Motor neuron (in vitro differentiated cells): ENCODE measurements around the gene PCNT. TPM values are rescaled to one million over a fixed set of nuclear protein-coding genes. Genes with fewer than 3 reads are reported as not detected.

Source experiments
- ATAC-seq, 8 experiments: fragments of 200-7000 bp; cut with Tn5 transposase; replicated peaks in 6 of 8; 2 replicates each; pipeline ENCODE4 v1.8.0; 2021; ENCODE audit warnings: mild to moderate bottlenecking in 8 of 8, moderate library complexity in 8 of 8
- H3K27ac ChIP-seq, 2 donors: fragments of 250-450 bp; sonication (Bioruptor Pico); 2 replicates each; pipeline ENCODE4 v1.9.0; 2021; ENCODE audit warnings: antibody characterized with exemption in 2 of 2, mild to moderate bottlenecking in 2 of 2, moderate library complexity in 1 of 2
- H3K4me1 ChIP-seq, 2 donors: fragments of 250-450 bp; sonication (Bioruptor Pico); replicated peaks in 1 of 2; 2 replicates each; pipeline ENCODE4 v1.6.1; 2021; ENCODE audit warnings: antibody characterized with exemption in 2 of 2, mild to moderate bottlenecking in 2 of 2, moderate library complexity in 1 of 2
- H3K4me3 ChIP-seq, 5 donors: fragments of 250-450 bp; sonication (Bioruptor Pico); 2 replicates each; pipeline ENCODE4 v1.9.0; 2021; ENCODE audit warnings: antibody characterized with exemption in 5 of 5, mild to moderate bottlenecking in 5 of 5, moderate library complexity in 4 of 5
- WGBS, 10 experiments: fragments of 450-650 bp; shearing (Covaris generic); methylation state at CpG; one replicate each; pipeline ENCODE4 v1.0.0; 2022; 5-methylcytosine and 5-hydroxymethylcytosine counted together
- in situ Hi-C, 9 experiments: fragments of 400-800 bp; cut with MboI; loops; one replicate each; pipeline ENCODE4 v1.15.0; 2021; ENCODE audit warnings: low sequenced_read_pairs in 9 of 9, low pct_unique_long_range_greater_than_20kb in 2 of 9; ENCODE audit not compliant: unreplicated experiment in 9 of 9
- total RNA-seq, 8 experiments: library from RNA; unstranded; fragments of 300-600 nt; gene quantifications; 2 replicates each; pipeline versions ENCODE4 v1.2.3 to v1.2.4, GENCODE V29; 2022

PCNT gene
- total RNA-seq, 8 experiments from 2014 or later, result 8.9 to 49.0 (median 14.3) TPM

DNA sequence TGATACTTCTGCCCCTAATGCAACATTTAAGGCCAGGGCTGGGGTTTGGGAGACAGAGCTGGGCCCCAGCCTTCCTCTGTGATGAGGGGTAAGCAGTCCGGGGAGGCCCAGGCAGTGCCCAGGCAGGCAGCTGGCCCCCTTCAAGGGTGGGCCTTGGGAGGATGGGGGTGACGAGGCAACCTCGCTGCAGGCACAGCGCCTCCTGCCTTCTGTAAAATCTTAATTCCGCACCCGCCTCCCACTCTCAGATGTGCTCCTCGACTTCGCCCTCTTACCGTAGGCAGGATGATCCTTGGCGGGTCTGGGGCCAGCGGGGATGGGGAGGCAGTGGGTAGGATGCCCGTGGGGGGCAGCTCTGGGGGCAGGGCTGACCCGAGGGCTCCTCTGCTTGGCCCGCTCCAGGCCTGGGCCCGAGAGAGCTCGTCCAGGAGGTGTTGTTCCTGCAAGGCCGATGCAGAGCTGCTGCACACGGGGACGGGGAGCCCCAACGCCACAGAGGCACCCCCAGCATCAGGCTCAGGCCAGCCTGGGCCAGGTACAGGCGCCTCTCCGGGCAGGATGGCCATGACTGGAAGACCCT is 9.4 kb upstream of the PCNT start:
- ATAC-seq, result peak in 1 of 8 experiments; percentile 9
- H3K27ac ChIP-seq, result no peak overlapping the region
- in situ Hi-C loops, result no loop called here

DNA sequence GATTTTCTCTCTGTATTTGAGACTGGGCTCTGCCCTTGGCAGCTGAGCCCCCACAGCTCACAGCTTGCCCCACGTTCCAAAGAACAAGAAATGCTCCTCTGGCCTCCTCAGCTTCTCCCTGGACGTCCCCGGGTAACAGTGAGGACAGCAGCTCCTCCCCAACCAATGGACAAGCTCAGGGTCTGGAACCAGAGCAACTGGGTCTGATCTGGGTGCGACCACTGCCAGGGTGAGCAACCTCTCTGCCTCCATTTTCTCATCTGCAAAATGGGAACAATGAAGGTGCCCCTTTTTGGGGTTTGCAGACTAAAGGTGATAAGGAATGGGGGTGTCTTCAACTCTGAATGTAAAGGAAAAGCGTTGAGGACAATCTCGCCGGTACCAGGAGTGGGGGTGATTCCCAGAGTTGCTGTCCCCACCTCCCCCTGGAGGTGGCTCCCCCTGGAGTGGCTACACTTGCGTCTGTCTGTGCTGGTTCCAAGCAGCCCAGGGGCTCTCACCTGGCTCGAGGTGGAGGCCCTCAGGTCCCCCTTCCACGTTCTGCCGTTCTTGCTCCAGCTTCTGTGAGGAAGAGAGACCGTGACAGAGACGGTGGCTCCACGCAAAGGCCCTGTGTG is 7.1 kb upstream of the PCNT start:
- Histone ChIP-seq H3K4me3 (no peak overlapping the region), H3K4me1 (peaks cover 0 to 8% of the 10 kb centered on the region in 2 donors), H3K27ac (no peak overlapping the region)
- WGBS, 10 experiments, result 67 to 100% (median 96%) methylated on average over 1 to 7 of the region's 14 CpGs; no CpG with 5 or more reads in 4 of the 10 experiments
- no peak for ATAC-seq
- in situ Hi-C loops, result no loop called here

More for the DNA sequence above, 9.4 kb upstream of the PCNT start:
- Histone ChIP-seq H3K4me3 (no peak overlapping the region), H3K4me1 (no peaks in the 10 kb centered on the region)
- 80 to 100% (median 83%) methylated on average over 1 to 2 of the region's 22 CpGs; no CpG with 5 or more reads in 7 of the 10 experiments for WGBS, 10 experiments

GRCh38 chr21:46317710-46318463 is 6.1 kb upstream of the PCNT start:
- Histone ChIP-seq H3K27ac (no peak overlapping the region), H3K4me1 (peaks cover 8 to 13% of the 10 kb centered on the region in 2 donors), H3K4me3 (no peak overlapping the region)
- ATAC-seq, result peak in 3 of 8 experiments; percentile 25 to 91 (median 37)
- in situ Hi-C loops, result no loop called here
- 67 to 72% methylated on average over 5 of the region's 20 CpGs; no CpG with 5 or more reads in 8 of the 10 experiments for WGBS, 10 experiments

DNA sequence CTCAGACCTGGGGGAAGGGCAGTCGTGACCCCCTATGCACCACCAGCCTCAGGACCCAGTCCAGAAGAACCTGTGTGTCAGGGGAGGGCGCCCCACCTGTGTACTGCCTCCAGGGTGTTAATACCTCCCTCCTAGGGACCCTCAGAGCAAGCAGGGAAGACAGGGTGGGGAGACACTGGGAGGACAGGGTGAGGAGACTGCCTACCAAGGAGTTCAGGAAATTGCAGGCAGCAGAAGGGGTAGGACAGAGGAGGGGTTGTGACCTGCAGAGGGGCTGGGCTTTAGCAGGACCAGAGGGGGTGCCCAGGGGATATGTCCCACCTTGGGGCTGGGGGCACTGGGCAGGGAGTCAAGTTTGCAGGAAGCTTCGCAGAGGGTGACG is 5.5 kb upstream of the PCNT start:
- peaks cover 8 to 13% of the 10 kb centered on the region in 2 donors for H3K4me1 ChIP-seq
- no peak for ATAC-seq
- WGBS, 10 experiments, result 80% methylated on average over 1 of the region's 4 CpGs; no CpG with 5 or more reads in 9 of the 10 experiments
- no peak overlapping the region for H3K4me3 ChIP-seq
- H3K27ac ChIP-seq, result no peak overlapping the region
- in situ Hi-C loops, result no loop called here

DNA sequence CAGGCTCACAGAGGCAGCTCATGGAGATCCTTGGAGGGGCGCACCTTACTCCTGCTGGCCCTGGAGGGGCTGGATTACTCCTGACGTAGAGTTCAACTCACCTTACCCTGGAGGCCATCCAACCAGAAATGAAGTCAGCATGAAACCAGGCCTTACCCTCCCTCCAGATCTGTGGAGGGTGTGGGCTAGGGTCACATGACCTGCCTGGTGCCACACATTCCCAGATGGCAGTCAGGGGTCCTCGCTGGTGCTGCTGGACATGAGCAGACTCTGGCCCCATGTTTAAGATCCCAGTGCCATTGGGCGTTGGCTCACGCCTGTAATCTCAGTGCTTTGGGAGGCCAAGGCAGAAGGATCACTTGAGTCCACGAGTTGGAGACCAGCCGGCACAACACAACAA is 4.8 kb upstream of the PCNT start:
- peaks cover 8 to 13% of the 10 kb centered on the region in 2 donors for H3K4me1 ChIP-seq
- H3K27ac ChIP-seq, result no peak overlapping the region
- no peak overlapping the region for H3K4me3 ChIP-seq
- no peak for ATAC-seq
- in situ Hi-C loops, result no loop called here
- WGBS, 10 experiments, result 80 to 100% (median 96%) methylated on average over 1 to 4 of the region's 7 CpGs; no CpG with 5 or more reads in 5 of the 10 experiments

DNA sequence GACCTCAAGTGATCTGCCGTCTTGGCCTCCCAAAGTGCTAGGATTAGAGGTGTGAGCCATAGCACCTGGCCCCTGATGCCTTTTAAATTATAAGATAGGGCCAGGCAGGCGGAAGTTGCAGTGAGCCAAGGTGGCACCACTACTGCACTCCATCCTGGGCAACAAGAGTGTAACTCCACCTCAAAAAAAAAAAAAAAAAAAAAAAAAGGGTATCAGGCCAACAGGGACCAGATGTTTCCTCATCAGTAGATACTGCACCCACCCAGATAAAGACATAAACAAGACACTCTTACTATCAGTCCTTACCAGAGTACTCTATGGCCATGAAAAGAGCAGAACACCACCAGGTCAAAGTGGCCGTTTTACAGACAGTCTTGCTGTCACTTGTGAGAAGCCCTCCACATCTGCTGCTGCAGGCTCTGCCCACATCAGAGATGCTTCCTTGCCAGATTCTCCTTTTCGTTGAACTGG is 3.6 kb upstream of the PCNT start:
- 33 to 90% (median 83%) methylated on average over 1 to 4 of the region's 4 CpGs; no CpG with 5 or more reads in 3 of the 10 experiments for WGBS, 10 experiments

GRCh38 chr21:46322351-46323226 is 1.4 kb upstream of the PCNT start:
- Histone ChIP-seq H3K4me3 (peak overlapping the region; percentile 90 to 96 (median 93)), H3K4me1 (peaks cover 14 to 16% of the 10 kb centered on the region in 2 donors), H3K27ac (peak overlapping the region in 1 of 2 donors; percentile 67)
- ATAC-seq, result no peak
- in situ Hi-C loops, result no loop called here
- 0 to 40% (median 2%) methylated on average over 1 to 26 of the region's 50 CpGs; no CpG with 5 or more reads in 1 of the 10 experiments for WGBS, 10 experiments

More for the DNA sequence above, 3.6 kb upstream of the PCNT start:
- H3K27ac ChIP-seq, result no peak overlapping the region
- H3K4me1 ChIP-seq, result peaks cover 8 to 13% of the 10 kb centered on the region in 2 donors
- in situ Hi-C loops, result no loop called here
- no peak for ATAC-seq
- H3K4me3 ChIP-seq, result no peak overlapping the region

- peak overlapping the region; percentile 90 to 96 (median 93) for H3K4me3 ChIP-seq
- in situ Hi-C loops, result no loop called here
- H3K27ac ChIP-seq, result peak overlapping the region in 1 of 2 donors; percentile 67
- ATAC-seq, result peak in 1 of 8 experiments; percentile 1
- 0 to 19% (median 0%) methylated on average over 1 to 13 of the region's 34 CpGs; no CpG with 5 or more reads in 1 of the 10 experiments for WGBS, 10 experiments
- H3K4me1 ChIP-seq, result peaks cover 14 to 16% of the 10 kb centered on the region in 2 donors
Measured at GRCh38 chr21:46323227-46323709, 688 bp upstream of the PCNT start.

DNA sequence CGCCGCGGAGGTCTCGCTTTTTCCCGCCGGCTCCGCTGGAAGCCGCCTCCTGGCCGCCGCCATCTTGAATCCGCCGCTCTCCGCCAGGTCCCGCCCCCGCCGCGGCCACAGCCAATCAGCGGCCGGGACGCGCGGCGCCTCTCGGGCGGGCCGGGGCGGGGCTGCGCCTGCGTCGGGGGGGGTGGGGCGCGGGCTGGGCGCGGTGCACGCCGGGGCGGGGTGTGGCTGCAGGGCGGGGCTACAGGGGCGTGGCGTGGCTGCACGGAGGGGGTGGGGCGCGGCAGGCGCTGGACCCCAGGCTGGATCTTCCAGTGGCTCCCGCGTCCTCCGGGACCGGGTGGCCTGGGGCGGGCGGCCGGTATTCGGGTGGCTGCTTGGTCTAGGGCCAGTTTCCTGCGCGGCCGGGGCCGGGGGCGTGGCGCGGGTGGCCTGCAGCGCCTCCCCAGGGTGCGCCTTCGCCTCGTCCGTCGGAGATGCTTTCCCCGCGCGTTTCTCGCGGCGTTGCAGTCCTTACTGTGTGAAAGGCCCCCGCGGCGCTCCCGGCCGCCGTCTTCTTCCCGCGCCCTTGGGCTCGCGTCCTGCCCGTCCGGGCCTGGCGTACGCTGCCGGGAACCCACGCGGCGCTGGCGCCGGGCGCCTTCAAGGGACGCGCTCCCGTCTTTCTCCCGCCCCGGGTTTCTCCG is 575 bp downstream of the PCNT start:
- peak overlapping the region; percentile 90 to 96 (median 93) for H3K4me3 ChIP-seq
- peak overlapping the region; percentile 91 to 95 for H3K27ac ChIP-seq
- in situ Hi-C loops, result no loop called here
- WGBS, 10 experiments, result 0 to 2% (median 1%) methylated on average over 1 to 20 of the region's 98 CpGs; no CpG with 5 or more reads in 6 of the 10 experiments
- peak; percentile 66 to 79 (median 74) for ATAC-seq
- H3K4me1 ChIP-seq, result peaks cover 14 to 16% of the 10 kb centered on the region in 2 donors

- H3K4me3 ChIP-seq, result peak overlapping the region; percentile 90 to 96 (median 93)
- ATAC-seq, result peak; percentile 9 to 34 (median 24)
- 0 to 100% (median 20%) methylated on average over 1 to 11 of the region's 43 CpGs; no CpG with 5 or more reads in 4 of the 10 experiments for WGBS, 10 experiments
- peaks cover 14 to 16% of the 10 kb centered on the region in 2 donors for H3K4me1 ChIP-seq
- H3K27ac ChIP-seq, result peak overlapping the region; percentile 79 to 80
- in situ Hi-C loops, result no loop called here
Measured at GRCh38 chr21:46325073-46325912, 1.3 kb downstream of the PCNT start.

- H3K27ac ChIP-seq, result no peak overlapping the region
- peak overlapping the region in 2 of 5 donors; percentile 90 to 93 for H3K4me3 ChIP-seq
- peaks cover 14 to 15% of the 10 kb centered on the region in 2 donors for H3K4me1 ChIP-seq
- no peak for ATAC-seq
- in situ Hi-C loops, result no loop called here
- 72 to 100% (median 93%) methylated on average over 2 to 11 of the region's 15 CpGs for WGBS, 10 experiments
Measured at GRCh38 chr21:46326110-46326703, 2.3 kb downstream of the PCNT start.
